GM18873 (cell line): Measurements from ENCODE around the gene SFXN2.
"Not testable (repeated sequence)": the region's sequence is repeated elsewhere in the genome, so short reads cannot be mapped to it uniquely, and the experiment has no call there.

Experiments used
- ATAC-seq: cut with Tn5 transposase; IDR thresholded peaks from one replicate; pipeline ENCODE4 v1.9.1; 2021; ENCODE audit warnings: mild to moderate bottlenecking, moderate library complexity, moderate number of reproducible peaks; ENCODE audit not compliant: unreplicated experiment, low FRiP score

SFXN2 gene

DNA sequence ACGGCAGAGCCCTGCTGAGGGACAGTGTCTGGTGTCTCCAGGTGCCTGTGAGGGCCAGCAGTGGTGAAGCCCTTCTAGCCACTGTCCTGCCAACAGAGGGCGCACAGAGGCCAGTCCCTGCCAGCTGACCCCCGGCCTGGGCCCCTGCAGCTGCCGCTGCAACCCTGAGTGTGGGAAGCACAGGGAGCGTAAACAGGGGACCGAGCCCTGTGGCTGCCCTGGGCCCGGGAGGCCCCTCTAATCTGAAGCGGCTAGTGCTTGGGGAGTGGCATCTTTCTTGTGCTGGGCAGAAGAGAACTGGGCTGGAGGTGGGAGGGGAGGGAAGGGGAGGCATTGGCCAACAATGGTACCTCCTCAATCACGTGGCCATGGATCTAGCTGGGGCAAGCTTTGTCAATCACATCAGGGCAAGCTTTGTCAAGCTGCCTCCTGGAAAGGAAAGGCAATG lies 35.6 kb upstream of the SFXN2 start:
- no peak for ATAC-seq

DNA sequence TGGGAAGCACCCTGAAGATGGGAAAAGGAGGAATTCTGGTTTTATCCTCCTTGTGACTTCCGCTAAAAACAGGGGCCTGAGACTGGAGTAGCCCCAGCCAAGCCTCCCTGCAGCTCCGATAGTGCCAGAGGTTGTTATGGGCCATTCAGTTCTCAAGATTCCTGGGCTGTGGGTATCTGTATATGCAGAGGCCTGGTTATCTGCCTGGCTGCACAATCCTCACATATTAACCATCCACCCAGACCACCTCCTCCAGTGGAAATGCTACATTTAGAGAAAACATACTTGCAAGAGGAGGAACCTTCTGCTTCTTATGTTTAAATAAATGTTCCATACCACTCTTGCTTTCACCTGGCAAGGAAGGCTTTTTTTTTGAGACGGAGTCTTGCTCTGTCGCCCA lies 34.8 kb upstream of the SFXN2 start:
- ATAC-seq, result no peak

DNA sequence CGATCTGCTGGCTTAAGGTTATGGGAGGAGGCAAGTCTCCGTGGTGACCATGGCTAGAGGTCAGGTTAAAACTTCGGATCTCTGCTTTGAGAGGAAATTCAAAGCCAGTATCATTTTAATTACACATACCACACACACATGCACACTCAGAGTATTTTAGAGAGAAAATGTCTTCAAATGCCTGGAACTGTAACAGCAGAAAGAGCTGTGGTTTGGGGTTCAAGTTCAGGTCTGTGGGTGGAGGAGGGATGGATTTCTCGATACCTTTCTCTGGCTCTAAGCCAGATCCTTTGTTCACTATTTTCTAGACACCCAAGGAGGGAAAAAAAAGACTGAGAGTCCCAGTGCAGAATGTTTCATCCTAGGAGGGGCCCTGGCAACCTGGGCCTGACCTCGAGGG lies 32.7 kb upstream of the SFXN2 start:
- no peak for ATAC-seq

DNA sequence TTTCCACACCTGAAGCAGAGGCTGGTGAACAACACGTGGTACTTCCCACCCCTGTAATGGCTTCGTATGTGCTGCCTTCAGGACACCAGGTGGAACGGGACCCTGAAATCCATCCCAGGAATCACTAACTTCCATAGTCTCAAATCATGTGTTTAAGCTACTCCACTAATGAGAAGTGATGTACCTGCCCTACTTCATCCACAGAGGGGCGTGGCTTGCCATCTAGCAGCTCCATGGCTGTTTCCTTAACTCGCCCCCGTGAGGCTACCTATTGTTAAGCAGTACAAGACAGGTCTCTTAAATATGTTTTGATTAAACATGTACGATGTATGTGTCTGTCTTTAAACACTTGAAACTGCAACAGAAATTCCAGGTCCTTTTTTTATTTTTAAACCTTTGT lies 32.0 kb upstream of the SFXN2 start:
- no peak for ATAC-seq

DNA sequence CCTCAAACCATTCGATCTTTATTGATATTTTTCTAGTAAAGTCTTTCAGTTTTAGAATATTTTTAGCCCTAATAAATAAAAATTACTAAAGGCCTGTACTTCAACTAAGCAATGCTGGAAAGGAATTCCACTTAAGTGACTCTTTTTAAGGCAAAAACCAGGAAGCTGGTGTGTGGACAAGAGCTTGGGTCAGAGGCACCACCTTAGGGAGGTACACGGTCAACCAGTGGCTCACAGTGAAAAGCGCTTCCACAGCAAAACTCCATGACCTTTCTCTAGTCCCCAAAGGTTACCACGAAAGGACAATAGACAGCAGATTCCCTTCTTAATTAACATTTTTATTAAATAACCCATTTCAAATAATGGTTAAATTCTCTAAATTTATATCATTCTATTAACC lies 31.5 kb upstream of the SFXN2 start:
- ATAC-seq, result no peak

DNA sequence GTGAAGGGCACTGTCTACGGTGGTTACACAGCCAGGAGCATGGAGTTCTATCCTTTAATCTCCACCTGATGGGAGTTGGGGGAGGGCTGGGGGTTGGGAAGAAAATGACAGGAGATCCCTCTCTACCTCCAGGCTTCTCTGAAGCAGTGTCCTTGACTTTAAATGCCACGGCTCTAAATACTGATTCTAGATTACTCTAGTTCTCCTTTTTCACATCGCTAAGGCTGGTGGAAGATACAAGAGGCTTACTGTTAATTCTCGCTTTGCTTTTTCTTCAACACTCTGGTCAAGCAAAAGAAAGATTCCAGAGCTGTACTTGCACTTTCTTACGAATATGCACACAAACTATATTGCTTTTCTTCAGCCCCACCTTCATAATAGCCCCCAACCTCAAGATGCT lies 30.7 kb upstream of the SFXN2 start:
- no peak for ATAC-seq

DNA sequence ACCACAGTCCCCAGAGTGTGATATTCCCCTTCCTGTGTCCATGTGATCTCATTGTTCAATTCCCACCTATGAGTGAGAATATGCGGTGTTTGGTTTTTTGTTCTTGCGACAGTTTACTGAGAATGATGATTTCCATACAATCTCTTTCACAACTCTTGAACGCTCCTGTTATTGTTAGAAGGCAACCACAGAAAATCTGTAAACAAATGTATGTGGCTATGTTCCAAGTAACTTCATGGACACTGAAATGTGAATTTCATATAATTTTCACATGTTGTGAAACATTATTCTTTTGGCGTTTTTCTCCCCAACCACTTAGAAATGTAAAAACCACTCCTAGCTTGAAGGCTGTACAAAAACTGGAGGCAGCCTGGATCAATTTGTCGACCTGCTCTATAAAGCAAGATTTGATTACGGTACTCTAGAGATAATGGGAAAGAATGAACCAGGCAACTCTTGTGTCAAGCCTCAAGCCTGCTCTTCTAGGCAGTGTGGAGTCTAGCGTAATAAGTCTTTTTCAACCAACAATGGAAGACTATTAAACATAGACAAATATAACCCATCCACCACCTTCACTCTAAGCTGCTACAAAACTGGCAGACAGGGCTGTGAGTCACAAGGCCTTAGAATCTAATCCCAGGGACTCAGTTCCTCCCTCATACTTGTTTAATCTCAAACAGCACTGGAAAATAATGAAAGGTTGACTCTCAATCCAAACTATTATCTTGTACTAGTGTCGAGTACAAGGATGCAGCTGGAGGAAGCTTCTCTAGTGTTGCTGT lies 23.0 kb upstream of the SFXN2 start:
- ATAC-seq, result no peak

DNA sequence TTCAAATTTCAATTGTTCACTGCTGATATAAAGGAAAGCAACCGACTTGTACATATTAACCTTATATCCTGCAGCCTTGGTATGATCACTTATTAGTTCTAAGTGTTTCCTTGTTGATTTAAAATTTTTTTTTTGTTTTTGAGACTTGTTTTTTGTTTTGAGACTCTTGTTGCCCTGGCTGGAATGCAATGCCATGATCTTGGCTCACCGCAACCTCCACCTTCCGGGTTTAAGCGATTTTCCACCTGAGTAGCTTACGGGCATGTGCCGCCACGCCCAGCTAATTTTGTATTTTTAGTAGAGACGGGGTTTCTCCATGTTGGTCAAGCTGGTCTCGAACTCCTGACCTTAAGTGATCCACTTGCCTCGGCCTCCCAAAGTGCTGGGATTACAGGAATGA lies 19.0 kb upstream of the SFXN2 start:
- not testable (repeated sequence) for ATAC-seq

DNA sequence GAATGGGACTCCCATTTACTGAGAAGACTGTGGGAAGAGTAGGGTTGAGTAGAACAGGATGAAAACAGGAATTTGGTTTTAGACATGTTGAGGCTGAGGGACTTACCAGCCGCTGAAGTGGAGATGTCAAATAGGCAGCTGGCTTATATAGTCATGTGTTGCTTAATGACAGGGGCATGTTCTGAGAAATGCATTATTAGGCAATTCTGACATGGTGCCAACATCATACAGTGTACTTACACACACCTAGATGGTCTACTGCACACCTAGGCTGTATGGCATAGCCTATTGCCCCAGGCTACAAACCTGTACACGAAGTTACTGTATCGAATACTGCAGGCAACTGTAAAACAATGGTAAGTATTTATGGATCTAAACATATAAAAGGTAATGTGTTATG lies 17.7 kb upstream of the SFXN2 start:
- no peak for ATAC-seq

DNA sequence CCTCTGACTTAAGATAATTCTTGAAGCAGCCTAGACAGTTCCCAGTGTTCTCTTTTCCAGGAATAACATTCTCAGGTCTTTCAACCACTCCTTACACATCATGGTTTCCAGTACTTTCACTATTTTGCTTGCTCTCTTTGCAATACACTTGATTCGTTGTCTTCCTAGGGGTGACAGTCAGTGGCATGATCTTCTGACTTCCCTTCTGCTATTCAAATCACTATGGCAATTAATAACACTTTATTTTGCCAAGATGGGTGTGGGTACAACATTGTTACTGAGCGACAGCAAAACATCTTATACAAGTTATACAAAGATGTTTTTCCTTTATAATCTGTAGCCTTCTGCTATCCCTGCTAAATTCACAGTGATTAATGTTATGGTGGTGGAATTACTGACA lies 15.5 kb upstream of the SFXN2 start:
- ATAC-seq, result no peak

DNA sequence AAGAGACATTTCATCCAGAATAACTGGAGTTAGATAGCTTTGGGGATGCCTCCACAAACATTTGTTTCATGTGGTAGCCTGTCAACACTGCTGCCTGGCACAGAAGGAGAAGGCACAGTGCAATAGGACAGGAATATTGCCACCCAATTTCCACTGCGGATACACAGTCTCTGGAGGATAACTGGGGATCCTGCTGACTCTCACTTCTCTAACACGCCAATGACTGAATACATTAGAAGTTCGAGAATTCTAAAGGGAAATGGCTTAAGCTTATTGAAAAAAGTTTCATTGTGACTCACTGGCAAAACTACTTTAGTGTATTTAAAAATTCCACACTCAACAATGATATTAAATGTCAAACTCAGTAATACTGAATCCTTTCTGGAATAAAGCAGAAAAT lies 13.2 kb upstream of the SFXN2 start:
- no peak for ATAC-seq

DNA sequence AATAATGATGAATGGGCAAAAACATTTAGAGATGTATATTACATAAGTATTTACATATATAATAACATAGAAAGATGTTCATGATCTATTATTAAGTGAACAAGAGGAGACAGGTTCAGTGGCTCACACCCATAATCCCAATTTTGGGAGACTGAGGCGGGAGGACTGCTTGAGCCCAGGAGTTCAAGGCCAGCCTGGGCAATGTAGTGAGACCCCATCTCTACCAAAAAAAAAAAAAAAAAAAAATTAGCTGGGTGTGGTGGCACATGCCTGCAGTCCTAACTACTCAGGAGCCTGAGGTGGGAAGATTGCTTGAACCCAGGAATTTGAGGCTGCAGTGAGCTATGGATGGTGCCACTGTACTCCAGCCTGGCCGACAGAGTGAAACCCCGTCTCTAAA lies 12.6 kb upstream of the SFXN2 start:
- no peak for ATAC-seq

DNA sequence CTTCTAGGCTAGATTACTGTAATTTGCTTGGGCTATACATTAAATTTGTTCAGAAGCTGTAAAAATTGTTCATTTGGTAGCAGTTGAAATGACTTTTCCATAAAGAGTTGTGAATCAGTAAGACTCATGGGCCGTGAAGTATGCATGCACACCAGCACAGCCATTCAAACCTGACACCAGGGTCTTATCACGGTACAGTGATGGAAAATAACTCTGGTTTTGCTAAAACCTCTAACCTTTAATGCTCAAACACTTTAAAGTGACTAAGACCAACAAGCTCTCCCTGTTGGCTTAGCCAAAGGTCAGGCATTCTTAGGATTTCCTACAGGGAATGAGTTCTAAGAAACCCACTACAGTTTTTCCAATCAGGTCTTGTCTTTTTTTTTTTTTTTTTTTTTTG lies 11.7 kb upstream of the SFXN2 start:
- ATAC-seq, result no peak

DNA sequence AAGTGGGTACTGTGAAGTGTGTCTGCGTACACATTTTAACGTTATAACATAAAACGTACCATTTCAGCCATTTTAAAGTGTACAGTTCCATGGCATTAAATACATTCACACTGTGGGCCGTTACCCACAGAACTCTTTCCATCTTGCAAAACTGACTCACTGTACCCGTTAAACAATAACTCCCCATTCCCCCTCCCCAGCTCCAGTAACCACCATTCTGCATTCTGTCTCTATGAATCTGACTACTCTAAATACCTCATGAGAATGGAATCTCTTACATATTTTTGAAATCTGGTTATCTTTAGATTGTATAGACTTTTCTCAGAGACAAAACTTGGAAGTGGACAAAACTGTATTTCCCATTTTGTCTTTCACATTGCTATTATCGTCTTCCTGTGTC lies 9.5 kb upstream of the SFXN2 start:
- no peak for ATAC-seq

DNA sequence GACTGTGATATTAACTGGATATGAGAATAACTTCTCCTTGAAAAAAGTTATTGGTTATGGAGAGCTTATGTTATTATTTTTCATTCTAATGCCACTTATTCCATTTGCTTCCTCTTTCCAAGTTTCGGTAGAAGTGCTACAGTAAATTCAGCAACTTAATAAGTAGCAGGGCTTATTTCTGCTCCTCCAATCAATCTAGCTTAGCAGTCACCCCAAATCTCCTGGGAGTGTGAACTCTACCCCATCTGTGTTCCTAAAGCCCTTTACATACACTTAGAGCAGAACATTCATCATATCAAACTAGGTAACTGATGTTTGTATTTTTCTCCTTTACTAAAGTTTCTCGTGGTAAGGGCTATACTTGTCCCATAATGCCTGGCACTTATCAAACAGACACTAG lies 8.9 kb upstream of the SFXN2 start:
- no peak for ATAC-seq

DNA sequence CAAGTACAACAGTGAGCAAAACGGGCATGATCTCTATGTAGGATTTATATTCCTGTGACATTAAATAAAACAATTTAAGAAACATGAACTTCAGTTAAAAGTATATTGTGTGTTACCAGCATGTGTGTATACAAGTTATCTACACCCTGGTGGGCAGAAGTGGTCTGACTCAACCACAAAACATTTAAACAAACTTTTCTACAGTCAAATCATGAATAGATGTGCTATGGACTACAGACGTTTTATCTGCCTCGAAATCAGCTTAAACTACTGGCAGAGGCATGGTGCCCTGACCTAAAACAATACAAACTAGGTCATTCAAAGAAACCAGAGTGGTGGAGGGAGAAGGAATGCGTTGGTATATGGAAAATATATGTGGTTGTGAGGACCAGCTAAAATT lies 3.8 kb upstream of the SFXN2 start:
- ATAC-seq, result no peak

DNA sequence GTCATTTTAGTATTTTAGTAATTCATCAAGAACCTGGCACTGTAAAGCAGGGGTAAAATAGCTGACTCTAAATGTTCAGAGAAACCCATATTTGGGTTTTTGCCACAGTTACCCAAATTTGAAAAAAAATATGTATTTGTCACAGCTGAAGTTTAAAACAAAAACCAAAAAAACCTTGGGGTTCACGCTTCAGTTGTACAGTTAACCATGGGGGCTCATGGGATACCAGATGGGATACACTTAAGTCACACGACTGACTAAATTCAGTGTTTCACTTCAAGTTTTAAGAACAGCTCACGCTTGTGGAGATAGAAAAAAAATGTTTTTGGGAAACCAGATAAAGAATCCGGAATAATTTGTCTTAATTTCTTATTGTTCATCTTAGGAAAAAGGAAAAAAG lies 2.3 kb upstream of the SFXN2 start:
- no peak for ATAC-seq

DNA sequence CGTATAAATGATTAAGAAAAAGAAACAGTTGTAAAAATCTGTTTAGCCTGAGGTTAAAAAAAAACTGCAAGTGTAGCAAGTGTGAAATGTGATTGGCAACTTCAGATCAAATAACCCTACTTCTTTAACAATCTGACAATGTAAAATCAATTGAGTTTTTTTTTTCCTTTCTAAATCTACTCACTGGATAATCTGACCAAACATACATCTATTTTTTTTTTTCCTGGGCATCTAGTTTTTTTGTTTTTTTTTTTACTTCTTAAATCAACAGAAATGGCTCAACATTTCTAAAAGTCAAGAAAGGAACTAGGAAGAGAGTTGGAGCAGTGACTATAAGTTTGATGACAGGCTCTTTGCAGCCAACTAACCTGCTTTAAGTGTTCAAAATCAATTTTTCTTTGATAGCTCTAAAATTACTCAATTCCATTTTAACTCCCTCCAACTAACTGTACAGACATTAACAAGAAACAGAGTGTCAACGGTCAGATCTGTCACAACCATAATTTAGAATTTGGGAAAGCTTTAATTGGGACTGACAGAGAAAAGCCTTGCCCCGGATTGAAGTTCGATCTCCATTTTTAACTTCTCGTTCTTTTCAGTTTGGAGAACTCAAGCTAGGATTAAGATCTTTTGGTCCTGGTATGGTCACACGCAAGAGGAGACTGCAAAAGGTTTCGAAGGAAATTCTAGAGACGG lies 1.4 kb upstream of the SFXN2 start:
- no peak for ATAC-seq

DNA sequence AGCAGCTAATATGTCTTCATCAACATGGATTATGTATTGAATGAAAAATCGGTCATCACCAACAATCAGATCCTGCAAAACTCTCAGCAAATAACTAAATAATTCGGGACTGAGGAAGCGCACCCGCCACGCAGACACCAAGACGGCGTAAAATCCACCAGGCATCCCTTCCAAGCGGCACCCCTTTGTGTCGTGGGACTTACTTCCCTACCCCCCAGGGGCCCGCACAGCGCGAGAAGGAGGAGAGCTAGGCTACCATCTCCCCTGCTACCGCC lies 960 bp upstream of the SFXN2 start:
- no peak for ATAC-seq

DNA sequence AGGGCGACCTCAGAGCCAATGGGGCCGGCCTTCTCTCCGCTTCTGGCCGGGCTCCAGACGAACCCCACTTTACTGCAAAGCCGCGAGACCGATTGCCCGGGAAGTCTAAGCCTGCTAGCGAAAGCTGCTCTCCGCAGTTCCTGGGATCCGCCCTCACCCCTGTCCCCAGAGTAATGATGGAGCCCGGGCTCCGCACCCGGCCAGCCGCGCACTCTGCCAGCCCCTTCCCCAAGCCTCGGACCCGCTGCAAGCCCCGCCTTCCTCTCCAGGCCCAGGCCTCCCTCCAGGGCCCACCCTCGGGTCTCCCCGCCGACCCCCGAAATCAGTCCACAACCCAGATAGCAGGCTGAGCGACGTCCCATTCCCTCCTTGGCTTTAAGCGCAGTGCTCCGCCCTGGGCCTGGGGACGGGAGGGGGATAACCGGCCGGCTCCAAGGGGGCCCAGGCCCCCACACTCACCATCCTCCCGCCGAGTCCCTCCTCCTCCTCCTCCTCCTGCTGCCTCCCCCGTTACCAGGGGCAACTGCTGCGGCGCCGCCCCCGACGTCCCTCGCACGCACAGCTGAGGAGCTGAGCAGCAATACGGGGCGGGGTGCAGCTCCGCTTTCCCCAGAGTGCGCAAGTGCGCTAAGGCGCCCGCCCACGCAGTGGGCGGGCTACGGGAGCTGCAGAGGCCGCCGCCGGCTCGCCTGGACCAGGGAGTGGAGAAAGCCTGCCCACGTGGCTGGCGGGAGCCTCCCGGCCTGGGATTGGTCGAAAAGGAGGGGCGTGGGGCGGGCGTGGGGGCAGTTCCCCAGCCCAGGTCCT lies 419 bp upstream of the SFXN2 start, which contains the start of gene ARL3:
Gene ARL3, minus strand, starts transcription at position 584 of the 807 bp plus-strand sequence. Its CDS starts 122 bp downstream, at position 462.
- peak; percentile 65 for ATAC-seq

DNA sequence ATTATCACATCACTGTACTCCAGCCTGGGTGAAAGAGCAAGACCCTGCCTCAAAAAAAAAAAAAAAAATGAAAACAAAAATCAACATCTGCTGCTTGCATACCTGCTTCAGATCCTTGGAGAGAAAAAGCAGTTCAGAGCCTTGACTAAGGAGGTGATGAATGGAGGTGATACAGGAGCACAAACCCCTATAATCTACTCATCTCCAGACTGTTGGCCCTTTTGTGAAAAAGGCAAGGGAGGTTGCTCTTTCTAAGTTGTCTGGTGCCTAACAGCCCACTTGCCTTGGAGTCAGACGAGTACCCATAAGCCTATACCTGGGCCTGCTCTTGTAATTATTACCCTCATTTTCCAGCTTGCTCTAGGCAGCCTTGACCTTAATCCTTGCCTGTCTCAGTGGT lies 1.4 kb downstream of the SFXN2 start:
- no peak for ATAC-seq
